Trophoblast cell (in vitro differentiated cells and primary cell): ENCODE data around the gene ZNF782.

Source experiments
- DNase-seq, 2 donors: peaks; one replicate each; pipeline ENCODE4 v3.0.0-alpha.2; 2016
- H2AFZ ChIP-seq: 2 replicates; pipeline ENCODE4 v1.6.1; 2013; ENCODE audit warnings: low read length, moderate library complexity, mild to moderate bottlenecking; ENCODE audit not compliant: insufficient read depth, poor library complexity
- H2AK5ac ChIP-seq: 2 replicates; pipeline ENCODE4 v1.6.1; 2013; ENCODE audit warnings: mild to moderate bottlenecking, low read length
- H2BK120ac ChIP-seq: 2 replicates; pipeline ENCODE4 v1.6.1; 2013; ENCODE audit warnings: low read length, mild to moderate bottlenecking, moderate library complexity; ENCODE audit not compliant: insufficient read depth, poor library complexity
- H2BK12ac ChIP-seq: 2 replicates; pipeline ENCODE4 v1.6.1; 2013; ENCODE audit warnings: mild to moderate bottlenecking, low read length, moderate library complexity
- H2BK5ac ChIP-seq: 2 replicates; pipeline ENCODE4 v1.6.1; 2013; ENCODE audit warnings: low read length, low read depth, moderate library complexity, mild to moderate bottlenecking; ENCODE audit not compliant: poor library complexity
- H3K14ac ChIP-seq: 2 replicates; pipeline ENCODE4 v1.6.1; 2013; ENCODE audit warnings: mild to moderate bottlenecking, low read length
- H3K18ac ChIP-seq: 2 replicates; pipeline ENCODE4 v1.6.1; 2013; ENCODE audit warnings: mild to moderate bottlenecking, low read length
- H3K23ac ChIP-seq: 2 replicates; pipeline ENCODE4 v1.6.1; 2013; ENCODE audit warnings: low read length
- H3K27ac ChIP-seq: 2 replicates; pipeline ENCODE4 v1.5.1; 2013; ENCODE audit warnings: low read depth, mild to moderate bottlenecking, inconsistent platforms, low read length, moderate library complexity
- H3K27me3 ChIP-seq: 2 replicates; pipeline ENCODE4 v1.6.1; 2013; ENCODE audit warnings: inconsistent platforms, mild to moderate bottlenecking, low read length, moderate library complexity; ENCODE audit not compliant: insufficient read depth
- H3K36me3 ChIP-seq, 2 experiments: 1 replicate in 1 of 2; 2 replicates in 1 of 2; pipeline ENCODE4 v1.6.1; 2013; ENCODE audit warnings: low read length in 2 of 2, mild to moderate bottlenecking in 2 of 2, moderate library complexity in 1 of 2; ENCODE audit not compliant: insufficient read depth in 2 of 2, control insufficient read depth in 1 of 2
- H3K4ac ChIP-seq: 2 replicates; pipeline ENCODE4 v1.6.1; 2013; ENCODE audit warnings: low read depth, mild to moderate bottlenecking, low read length, moderate library complexity
- H3K4me1 ChIP-seq, 2 experiments: 1 replicate in 1 of 2; 2 replicates in 1 of 2; pipeline ENCODE4 v1.6.1; 2013; ENCODE audit warnings: low read length in 2 of 2, mild to moderate bottlenecking in 2 of 2, moderate library complexity in 1 of 2; ENCODE audit not compliant: insufficient read depth in 2 of 2, control insufficient read depth in 1 of 2
- H3K4me2 ChIP-seq: 2 replicates; pipeline ENCODE4 v1.6.1; 2013; ENCODE audit warnings: inconsistent platforms, mild to moderate bottlenecking, low read length, moderate library complexity
- H3K4me3 ChIP-seq: 2 replicates; pipeline ENCODE4 v1.5.1; 2013; ENCODE audit warnings: mild to moderate bottlenecking, low read depth, low read length, inconsistent platforms
- H3K79me1 ChIP-seq: one replicate; pipeline ENCODE4 v1.6.1; 2013; ENCODE audit warnings: low read length
- H3K79me2 ChIP-seq: 2 replicates; pipeline ENCODE4 v1.6.1; 2013; ENCODE audit warnings: low read length, mild to moderate bottlenecking; ENCODE audit not compliant: control insufficient read depth, insufficient read depth, poor library complexity
- H3K9ac ChIP-seq: 2 replicates; pipeline ENCODE4 v1.6.1; 2013; ENCODE audit warnings: mild to moderate bottlenecking, low read length
- H3K9me3 ChIP-seq: 2 replicates; pipeline ENCODE4 v1.6.1; 2013; ENCODE audit warnings: low read depth, mild to moderate bottlenecking, control low read depth, inconsistent platforms, low read length; ENCODE audit not compliant: insufficient read depth
- H4K12ac ChIP-seq: 2 replicates; pipeline ENCODE4 v1.6.1; 2013; ENCODE audit warnings: low read depth, mild to moderate bottlenecking, low read length, moderate library complexity
- H4K8ac ChIP-seq: 2 replicates; pipeline ENCODE4 v1.6.1; 2013; ENCODE audit warnings: low read depth, mild to moderate bottlenecking, low read length, moderate library complexity
- H4K91ac ChIP-seq: one replicate; pipeline ENCODE4 v1.6.1; 2013; ENCODE audit warnings: low read depth, mild to moderate bottlenecking, low read length, moderate library complexity
- WGBS: extraction: QIAGEN DNeasy Blood & Tissue Kit; methylation state at CpG from one replicate; pipeline ENCODE4 v1.1.7; 2013; ENCODE audit warnings: missing lambda C conversion rate; ENCODE audit not compliant: insufficient read length, insufficient coverage; ENCODE audit errors: extremely low coverage; 5-methylcytosine and 5-hydroxymethylcytosine counted together

ZNF782 gene

DNA sequence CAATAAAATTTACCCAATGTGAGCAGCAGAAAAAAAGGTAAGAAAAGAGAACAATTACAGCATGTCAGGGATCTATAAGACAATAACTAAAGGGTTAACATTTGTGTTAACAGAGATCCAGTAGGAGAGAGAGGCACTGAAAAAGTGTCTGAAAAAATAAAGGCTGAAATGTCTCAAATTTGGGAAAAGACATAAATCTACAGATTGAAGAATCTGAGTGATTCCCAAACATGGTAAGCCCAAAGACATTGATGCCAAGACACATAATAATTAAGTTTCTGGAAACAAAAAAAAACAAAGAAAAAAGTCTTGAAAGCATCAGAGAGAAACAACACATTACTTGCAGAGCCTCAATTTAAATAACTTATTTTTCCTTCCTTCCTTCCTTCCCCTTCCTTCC is 31.1 kb upstream of the ZNF782 start:
- no peaks in the 10 kb centered on the region for H3K27me3 ChIP-seq
- H3K79me2 ChIP-seq = no peaks in the 10 kb centered on the region
- H3K4me3 ChIP-seq = no peak overlapping the region
- H2BK12ac ChIP-seq = no peak overlapping the region
- no peak overlapping the region for H3K4ac ChIP-seq
- H3K4me2 ChIP-seq = no peak overlapping the region
- H2AK5ac ChIP-seq = no peak overlapping the region
- peaks cover 3% of the 10 kb centered on the region for H3K9me3 ChIP-seq
- no peak overlapping the region for H4K8ac ChIP-seq
- no peak overlapping the region for H2BK120ac ChIP-seq
- H4K12ac ChIP-seq = no peak overlapping the region
- H3K79me1 ChIP-seq = no peaks in the 10 kb centered on the region
- no peak overlapping the region for H3K14ac ChIP-seq
- H3K36me3 ChIP-seq = peaks cover 0 to 4% of the 10 kb centered on the region in 2 experiments
- no peak overlapping the region for H4K91ac ChIP-seq
- H3K18ac ChIP-seq = no peak overlapping the region
- H3K27ac ChIP-seq = no peak overlapping the region
- H3K23ac ChIP-seq = no peak overlapping the region
- no peak overlapping the region for H2BK5ac ChIP-seq
- peaks cover 8 to 10% of the 10 kb centered on the region in 2 experiments for H3K4me1 ChIP-seq
- no peak overlapping the region for H3K9ac ChIP-seq
- H2AFZ ChIP-seq = no peak overlapping the region
- DNase-seq = no peak

DNA sequence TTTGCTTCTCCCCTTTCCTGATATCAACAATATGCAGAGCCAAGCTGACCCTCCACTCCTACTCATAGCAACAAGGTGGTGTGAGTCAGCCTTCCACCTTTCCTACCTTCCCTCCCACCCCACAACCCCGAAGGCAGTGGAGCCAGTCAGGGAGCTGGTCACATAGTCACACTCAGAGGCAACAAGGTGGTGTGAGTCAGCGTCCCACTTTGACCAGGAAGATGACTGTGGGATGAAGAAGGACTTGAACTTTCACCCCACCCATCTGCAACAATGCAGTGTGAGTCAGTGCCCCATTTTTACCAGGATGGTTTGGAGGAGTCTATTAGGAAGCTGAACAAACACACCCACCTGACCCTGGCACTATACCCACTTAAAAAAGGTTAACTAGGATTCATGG is 30.1 kb upstream of the ZNF782 start:
- H4K8ac ChIP-seq = no peak overlapping the region
- H3K79me1 ChIP-seq = no peaks in the 10 kb centered on the region

DNA sequence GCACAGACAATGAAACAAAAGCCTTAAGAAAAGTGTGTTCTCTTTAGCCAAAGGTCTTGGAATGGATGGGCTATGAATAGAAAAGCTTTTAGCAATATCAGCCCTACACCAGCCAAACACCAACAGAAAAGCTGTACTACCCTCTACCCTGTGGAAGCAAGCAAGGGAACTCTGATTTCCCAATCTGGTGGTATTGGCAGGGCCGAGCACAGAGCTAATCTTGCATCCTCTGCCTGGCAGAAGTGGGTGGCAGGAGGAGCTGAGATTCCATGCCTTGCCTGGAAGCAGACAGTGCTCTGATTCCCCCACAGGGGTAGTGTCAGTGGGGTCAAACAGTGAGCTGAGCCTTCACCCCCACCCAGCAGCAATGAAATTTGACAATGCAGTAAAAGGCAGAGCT is 29.6 kb upstream of the ZNF782 start:
- H3K79me2 ChIP-seq = no peaks in the 10 kb centered on the region
- no CpG with 5 or more reads among the region's 1 CpG for WGBS
- H3K4me1 ChIP-seq = peaks cover 8 to 9% of the 10 kb centered on the region in 2 experiments
- H3K4ac ChIP-seq = no peak overlapping the region
- no peaks in the 10 kb centered on the region for H3K27me3 ChIP-seq
- no peak overlapping the region for H3K27ac ChIP-seq
- no peaks in the 10 kb centered on the region for H3K36me3 ChIP-seq
- no peak overlapping the region for H3K4me2 ChIP-seq
- DNase-seq = peak in 1 of 2 donors; percentile 27
- no peaks in the 10 kb centered on the region for H3K79me1 ChIP-seq
- H2BK120ac ChIP-seq = no peak overlapping the region
- no peaks in the 10 kb centered on the region for H3K9me3 ChIP-seq
- H4K8ac ChIP-seq = no peak overlapping the region
- H3K18ac ChIP-seq = no peak overlapping the region
- H2BK12ac ChIP-seq = no peak overlapping the region
- H4K91ac ChIP-seq = no peak overlapping the region
- H2BK5ac ChIP-seq = no peak overlapping the region
- no peak overlapping the region for H3K9ac ChIP-seq
- H2AFZ ChIP-seq = no peak overlapping the region
- no peak overlapping the region for H3K14ac ChIP-seq
- H4K12ac ChIP-seq = no peak overlapping the region
- no peak overlapping the region for H3K23ac ChIP-seq
- no peak overlapping the region for H2AK5ac ChIP-seq
- H3K4me3 ChIP-seq = no peak overlapping the region

More for the DNA sequence above, 30.1 kb upstream of the ZNF782 start:
- no peak overlapping the region for H2AK5ac ChIP-seq
- H2AFZ ChIP-seq = no peak overlapping the region
- H3K14ac ChIP-seq = no peak overlapping the region
- H4K91ac ChIP-seq = no peak overlapping the region
- no peak overlapping the region for H3K4me3 ChIP-seq
- no peak overlapping the region for H3K4me2 ChIP-seq
- H3K9me3 ChIP-seq = no peaks in the 10 kb centered on the region
- no peaks in the 10 kb centered on the region for H3K79me2 ChIP-seq
- no peak overlapping the region for H3K18ac ChIP-seq
- H3K36me3 ChIP-seq = no peaks in the 10 kb centered on the region
- no peak overlapping the region for H2BK120ac ChIP-seq
- no peak overlapping the region for H4K12ac ChIP-seq
- H3K9ac ChIP-seq = no peak overlapping the region
- H3K23ac ChIP-seq = no peak overlapping the region
- no CpG with 5 or more reads among the region's 2 CpGs for WGBS
- DNase-seq = peak; percentile 86 to 92
- H2BK12ac ChIP-seq = no peak overlapping the region
- no peak overlapping the region for H3K4ac ChIP-seq
- no peak overlapping the region for H3K27ac ChIP-seq
- H3K27me3 ChIP-seq = no peaks in the 10 kb centered on the region
- peaks cover 8 to 10% of the 10 kb centered on the region in 2 experiments for H3K4me1 ChIP-seq
- no peak overlapping the region for H2BK5ac ChIP-seq

DNA sequence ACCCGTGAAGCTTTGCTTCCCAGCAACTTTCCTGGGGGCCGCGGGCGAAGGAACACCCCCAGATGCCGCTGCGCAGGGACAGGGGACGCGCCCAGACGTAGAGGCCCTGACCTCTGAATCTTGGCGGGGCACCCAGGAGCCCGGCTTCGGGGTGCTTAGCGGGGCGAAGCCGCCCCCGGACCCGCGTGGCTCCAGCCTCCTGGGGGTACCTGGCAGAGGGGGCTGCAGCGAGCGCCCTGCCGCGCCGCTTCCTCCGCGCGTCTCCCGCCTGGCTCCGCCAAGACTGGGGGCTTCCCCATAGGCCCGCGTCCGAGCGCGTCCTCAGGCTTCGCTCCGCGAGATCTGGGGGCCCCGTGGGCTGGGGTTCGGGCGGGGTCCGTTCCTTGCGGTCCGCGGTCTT is 23.0 kb upstream of the ZNF782 start:
- H2BK5ac ChIP-seq = no peak overlapping the region
- H3K27ac ChIP-seq = no peak overlapping the region
- no peaks in the 10 kb centered on the region for H3K27me3 ChIP-seq
- H2BK12ac ChIP-seq = no peak overlapping the region
- no peak overlapping the region for H2AK5ac ChIP-seq
- no peaks in the 10 kb centered on the region for H3K79me2 ChIP-seq
- WGBS = no CpG with 5 or more reads among the region's 43 CpGs
- no peak overlapping the region for H3K14ac ChIP-seq
- H3K4me2 ChIP-seq = no peak overlapping the region
- no peak overlapping the region for H3K9ac ChIP-seq
- H3K23ac ChIP-seq = no peak overlapping the region
- no peak overlapping the region for H2AFZ ChIP-seq
- peaks cover 0 to 3% of the 10 kb centered on the region in 2 experiments for H3K4me1 ChIP-seq
- no peak overlapping the region for H4K8ac ChIP-seq
- H3K36me3 ChIP-seq = no peaks in the 10 kb centered on the region
- DNase-seq = no peak
- H3K9me3 ChIP-seq = no peaks in the 10 kb centered on the region
- no peak overlapping the region for H4K12ac ChIP-seq
- H3K4me3 ChIP-seq = no peak overlapping the region
- H4K91ac ChIP-seq = no peak overlapping the region
- H3K79me1 ChIP-seq = peaks cover 2% of the 10 kb centered on the region
- H3K18ac ChIP-seq = no peak overlapping the region
- H2BK120ac ChIP-seq = no peak overlapping the region
- no peak overlapping the region for H3K4ac ChIP-seq
